C1 segment of cervical spinal cord (tissue), 14 donors: ENCODE data around the gene CDKL1.

Experiments
- DNase-seq, 14 donors: peaks; one replicate each; lab custom pipeline; 2025; lab: John Stamatoyannopoulos, UW

CDKL1 gene

GRCh38 chr14:50396631-50397389 is at the start of gene CDKL1:
CDKL1 (minus strand) TSS chr14:50396881; CDS start chr14:50395868, 1,013 bp downstream.
- peak in 11 of 14 donors; percentile 19 to 67 (median 60) for DNase-seq

GRCh38 chr14:50434528-50434927 is 37.8 kb upstream of the CDKL1 start:
- DNase-seq: no peak

- DNase-seq: no peak
Observed at GRCh38 chr14:50432131-50432530, 35.5 kb upstream of the CDKL1 start.

GRCh38 chr14:50425816-50426215 is 29.1 kb upstream of the CDKL1 start:
- no peak for DNase-seq

GRCh38 chr14:50425105-50425504 is 28.4 kb upstream of the CDKL1 start:
- DNase-seq: no peak

GRCh38 chr14:50423529-50423928 is 26.8 kb upstream of the CDKL1 start:
- DNase-seq: no peak

- DNase-seq: no peak
Observed at GRCh38 chr14:50421499-50421898, 24.8 kb upstream of the CDKL1 start.

- DNase-seq: no peak
Observed at GRCh38 chr14:50417853-50418252, 21.2 kb upstream of the CDKL1 start.

GRCh38 chr14:50410921-50411320 is 14.2 kb upstream of the CDKL1 start:
- DNase-seq: no peak

- no peak for DNase-seq
Observed at GRCh38 chr14:50410071-50410470, 13.4 kb upstream of the CDKL1 start.

GRCh38 chr14:50407111-50407812 is 10.6 kb upstream of the CDKL1 start:
- no peak for DNase-seq

GRCh38 chr14:50403419-50403818 is 6.7 kb upstream of the CDKL1 start:
- DNase-seq: no peak

- no peak for DNase-seq
Observed at GRCh38 chr14:50402965-50403364, 6.3 kb upstream of the CDKL1 start.

- DNase-seq: no peak
Observed at GRCh38 chr14:50400461-50400860, 3.8 kb upstream of the CDKL1 start.

- no peak for DNase-seq
Observed at GRCh38 chr14:50399251-50400032, 2.8 kb upstream of the CDKL1 start.

GRCh38 chr14:50398189-50398580 is 1.5 kb upstream of the CDKL1 start:
- DNase-seq: no peak

GRCh38 chr14:50397390-50398188 is 908 bp upstream of the CDKL1 start:
- peak in 4 of 14 donors; percentile 31 to 48 (median 38) for DNase-seq

GRCh38 chr14:50395448-50395847 is 1.2 kb downstream of the CDKL1 start:
- peak in 1 of 14 donors; percentile 1 for DNase-seq

GRCh38 chr14:50394713-50395112 is 2.0 kb downstream of the CDKL1 start:
- no peak for DNase-seq

GRCh38 chr14:50389668-50390441 is 6.8 kb downstream of the CDKL1 start:
- DNase-seq: no peak
